ENCODE measurements around the gene DAP.

Gene DAP

GRCh38 chr5:10728679-10729078 is 32.4 kb downstream of the DAP start:
- peaks cover 12 to 42% of the 10 kb centered on the region in 2 donors for H3K36me3 ChIP-seq (replicated peaks in 1 of 2; ENCODE audit: control insufficient read depth in 2 of 2, insufficient read depth in 2 of 2, low read length in 2 of 2)
- no peak for DNase-seq (ENCODE audit: low spot score)
- H3K18ac ChIP-seq (ENCODE audit: low read length): no peak overlapping the region
- no peak overlapping the region for H3K4ac ChIP-seq (ENCODE audit: low read length)
- no peak overlapping the region for H3K4me3 ChIP-seq (ENCODE audit: low read length in 2 of 2)
- no peak overlapping the region for H2BK12ac ChIP-seq (ENCODE audit: low read length)
- no peak overlapping the region for H3K14ac ChIP-seq (ENCODE audit: low read length)
- H2BK15ac ChIP-seq (ENCODE audit: low read length): no peak overlapping the region
- H3K23ac ChIP-seq (ENCODE audit: low read depth, low read length, poor library complexity): no peak overlapping the region
- H3K27me3 ChIP-seq (ENCODE audit: control insufficient read depth in 3 of 3, insufficient read depth in 3 of 3, low read depth in 1 of 3, low read length in 3 of 3): no peaks in the 10 kb centered on the region
- peaks cover 0 to 7% of the 10 kb centered on the region in 2 donors for H3K4me1 ChIP-seq (ENCODE audit: control insufficient read depth in 2 of 2, insufficient read depth in 1 of 2, low read depth in 1 of 2, low read length in 2 of 2)
- H3K4me2 ChIP-seq (ENCODE audit: insufficient read depth, low read length, poor library complexity, severe bottlenecking): no peak overlapping the region
- H2AK5ac ChIP-seq (ENCODE audit: low read depth, low read length): no peak overlapping the region
- no peak overlapping the region for H4K91ac ChIP-seq (ENCODE audit: low read depth, low read length, poor library complexity)
- no peak overlapping the region for H2BK120ac ChIP-seq (ENCODE audit: low read depth, low read length)
- no peak overlapping the region for H2BK5ac ChIP-seq (ENCODE audit: low read length)
- no peaks in the 10 kb centered on the region for H3K9me3 ChIP-seq (replicated peaks in 1 of 2; ENCODE audit: control insufficient read depth in 2 of 2, insufficient read depth in 1 of 2, low read depth in 1 of 2, low read length in 2 of 2)
- no peak overlapping the region for H4K8ac ChIP-seq (ENCODE audit: low read depth, low read length)
- H3K79me1 ChIP-seq (ENCODE audit: low read depth, low read length): no peaks in the 10 kb centered on the region
- WGBS, 2 donors (ENCODE audit: extremely low coverage in 2 of 2, insufficient read length in 2 of 2, insufficient replicate concordance in 1 of 2): no CpG with 5 or more reads among the region's 6 CpGs
- H3K27ac ChIP-seq (replicated peaks; ENCODE audit: low read length): no peak overlapping the region
- H2AFZ ChIP-seq (ENCODE audit: low read length): no peak overlapping the region
- no peak overlapping the region for H3K9ac ChIP-seq (ENCODE audit: low read depth, low read length, poor library complexity)

GRCh38 chr5:10727861-10728260 is 33.2 kb downstream of the DAP start:
- no peaks in the 10 kb centered on the region for H3K9me3 ChIP-seq (replicated peaks in 1 of 2; ENCODE audit: control insufficient read depth in 2 of 2, insufficient read depth in 1 of 2, low read depth in 1 of 2, low read length in 2 of 2)
- no peak overlapping the region for H3K23ac ChIP-seq (ENCODE audit: low read depth, low read length, poor library complexity)
- no peak overlapping the region for H3K18ac ChIP-seq (ENCODE audit: low read length)
- no peak overlapping the region for H4K91ac ChIP-seq (ENCODE audit: low read depth, low read length, poor library complexity)
- H3K14ac ChIP-seq (ENCODE audit: low read length): no peak overlapping the region
- no peak overlapping the region for H2BK120ac ChIP-seq (ENCODE audit: low read depth, low read length)
- no peaks in the 10 kb centered on the region for H3K27me3 ChIP-seq (ENCODE audit: control insufficient read depth in 3 of 3, insufficient read depth in 3 of 3, low read depth in 1 of 3, low read length in 3 of 3)
- H3K4ac ChIP-seq (ENCODE audit: low read length): no peak overlapping the region
- H2BK15ac ChIP-seq (ENCODE audit: low read length): no peak overlapping the region
- no CpG with 5 or more reads among the region's 3 CpGs for WGBS, 2 donors (ENCODE audit: extremely low coverage in 2 of 2, insufficient read length in 2 of 2, insufficient replicate concordance in 1 of 2)
- H3K79me1 ChIP-seq (ENCODE audit: low read depth, low read length): no peaks in the 10 kb centered on the region
- H3K36me3 ChIP-seq (replicated peaks in 1 of 2; ENCODE audit: control insufficient read depth in 2 of 2, insufficient read depth in 2 of 2, low read length in 2 of 2): peaks cover 12 to 35% of the 10 kb centered on the region in 2 donors
- no peak overlapping the region for H2BK5ac ChIP-seq (ENCODE audit: low read length)
- H3K4me2 ChIP-seq (ENCODE audit: insufficient read depth, low read length, poor library complexity, severe bottlenecking): no peak overlapping the region
- H4K8ac ChIP-seq (ENCODE audit: low read depth, low read length): no peak overlapping the region
- no peak overlapping the region for H3K4me3 ChIP-seq (ENCODE audit: low read length in 2 of 2)
- no peak for DNase-seq (ENCODE audit: low spot score)
- H3K4me1 ChIP-seq (ENCODE audit: control insufficient read depth in 2 of 2, insufficient read depth in 1 of 2, low read depth in 1 of 2, low read length in 2 of 2): peaks cover 0 to 7% of the 10 kb centered on the region in 2 donors
- no peak overlapping the region for H2BK12ac ChIP-seq (ENCODE audit: low read length)
- no peak overlapping the region for H2AK5ac ChIP-seq (ENCODE audit: low read depth, low read length)
- no peak overlapping the region for H3K27ac ChIP-seq (replicated peaks; ENCODE audit: low read length)
- no peak overlapping the region for H2AFZ ChIP-seq (ENCODE audit: low read length)
- H3K9ac ChIP-seq (ENCODE audit: low read depth, low read length, poor library complexity): no peak overlapping the region

GRCh38 chr5:10726913-10727517 is 34.0 kb downstream of the DAP start:
- no peak overlapping the region for H3K4me3 ChIP-seq (ENCODE audit: low read length in 2 of 2)
- no peak overlapping the region for H3K14ac ChIP-seq (ENCODE audit: low read length)
- no CpG with 5 or more reads among the region's 8 CpGs for WGBS, 2 donors (ENCODE audit: extremely low coverage in 2 of 2, insufficient read length in 2 of 2, insufficient replicate concordance in 1 of 2)
- no peak for DNase-seq (ENCODE audit: low spot score)
- no peak overlapping the region for H2BK5ac ChIP-seq (ENCODE audit: low read length)
- H3K23ac ChIP-seq (ENCODE audit: low read depth, low read length, poor library complexity): no peak overlapping the region
- no peak overlapping the region for H2BK15ac ChIP-seq (ENCODE audit: low read length)
- peaks cover 0 to 7% of the 10 kb centered on the region in 2 donors for H3K4me1 ChIP-seq (ENCODE audit: control insufficient read depth in 2 of 2, insufficient read depth in 1 of 2, low read depth in 1 of 2, low read length in 2 of 2)
- no peak overlapping the region for H3K4ac ChIP-seq (ENCODE audit: low read length)
- peaks cover 10 to 26% of the 10 kb centered on the region in 2 donors for H3K36me3 ChIP-seq (replicated peaks in 1 of 2; ENCODE audit: control insufficient read depth in 2 of 2, insufficient read depth in 2 of 2, low read length in 2 of 2)
- H2BK120ac ChIP-seq (ENCODE audit: low read depth, low read length): no peak overlapping the region
- H2BK12ac ChIP-seq (ENCODE audit: low read length): no peak overlapping the region
- no peak overlapping the region for H3K4me2 ChIP-seq (ENCODE audit: insufficient read depth, low read length, poor library complexity, severe bottlenecking)
- H2AK5ac ChIP-seq (ENCODE audit: low read depth, low read length): no peak overlapping the region
- H4K91ac ChIP-seq (ENCODE audit: low read depth, low read length, poor library complexity): no peak overlapping the region
- no peaks in the 10 kb centered on the region for H3K27me3 ChIP-seq (ENCODE audit: control insufficient read depth in 3 of 3, insufficient read depth in 3 of 3, low read depth in 1 of 3, low read length in 3 of 3)
- no peak overlapping the region for H3K27ac ChIP-seq (replicated peaks; ENCODE audit: low read length)
- H3K79me1 ChIP-seq (ENCODE audit: low read depth, low read length): no peaks in the 10 kb centered on the region
- no peak overlapping the region for H2AFZ ChIP-seq (ENCODE audit: low read length)
- H3K18ac ChIP-seq (ENCODE audit: low read length): peak overlapping the region; percentile 5
- H4K8ac ChIP-seq (ENCODE audit: low read depth, low read length): no peak overlapping the region
- H3K9ac ChIP-seq (ENCODE audit: low read depth, low read length, poor library complexity): no peak overlapping the region
- H3K9me3 ChIP-seq (replicated peaks in 1 of 2; ENCODE audit: control insufficient read depth in 2 of 2, insufficient read depth in 1 of 2, low read depth in 1 of 2, low read length in 2 of 2): no peaks in the 10 kb centered on the region

GRCh38 chr5:10726179-10726912 is 34.7 kb downstream of the DAP start:
- no peak overlapping the region for H3K27ac ChIP-seq (replicated peaks; ENCODE audit: low read length)
- peak overlapping the region; percentile 20 for H3K18ac ChIP-seq (ENCODE audit: low read length)
- no peaks in the 10 kb centered on the region for H3K79me1 ChIP-seq (ENCODE audit: low read depth, low read length)
- H2BK120ac ChIP-seq (ENCODE audit: low read depth, low read length): no peak overlapping the region
- H4K91ac ChIP-seq (ENCODE audit: low read depth, low read length, poor library complexity): no peak overlapping the region
- peaks cover 9 to 23% of the 10 kb centered on the region in 2 donors for H3K36me3 ChIP-seq (replicated peaks in 1 of 2; ENCODE audit: control insufficient read depth in 2 of 2, insufficient read depth in 2 of 2, low read length in 2 of 2)
- no peak overlapping the region for H3K4ac ChIP-seq (ENCODE audit: low read length)
- H2AFZ ChIP-seq (ENCODE audit: low read length): no peak overlapping the region
- H2BK12ac ChIP-seq (ENCODE audit: low read length): no peak overlapping the region
- H2AK5ac ChIP-seq (ENCODE audit: low read depth, low read length): no peak overlapping the region
- no peak overlapping the region for H3K23ac ChIP-seq (ENCODE audit: low read depth, low read length, poor library complexity)
- no peak for DNase-seq (ENCODE audit: low spot score)
- no peak overlapping the region for H3K4me2 ChIP-seq (ENCODE audit: insufficient read depth, low read length, poor library complexity, severe bottlenecking)
- H3K27me3 ChIP-seq (ENCODE audit: control insufficient read depth in 3 of 3, insufficient read depth in 3 of 3, low read depth in 1 of 3, low read length in 3 of 3): no peaks in the 10 kb centered on the region
- no peak overlapping the region for H2BK15ac ChIP-seq (ENCODE audit: low read length)
- no CpG with 5 or more reads among the region's 10 CpGs for WGBS, 2 donors (ENCODE audit: extremely low coverage in 2 of 2, insufficient read length in 2 of 2, insufficient replicate concordance in 1 of 2)
- no peak overlapping the region for H3K9ac ChIP-seq (ENCODE audit: low read depth, low read length, poor library complexity)
- H3K14ac ChIP-seq (ENCODE audit: low read length): no peak overlapping the region
- H3K9me3 ChIP-seq (replicated peaks in 1 of 2; ENCODE audit: control insufficient read depth in 2 of 2, insufficient read depth in 1 of 2, low read depth in 1 of 2, low read length in 2 of 2): no peaks in the 10 kb centered on the region
- H3K4me3 ChIP-seq (ENCODE audit: low read length in 2 of 2): no peak overlapping the region
- H4K8ac ChIP-seq (ENCODE audit: low read depth, low read length): no peak overlapping the region
- peaks cover 0 to 7% of the 10 kb centered on the region in 2 donors for H3K4me1 ChIP-seq (ENCODE audit: control insufficient read depth in 2 of 2, insufficient read depth in 1 of 2, low read depth in 1 of 2, low read length in 2 of 2)
- H2BK5ac ChIP-seq (ENCODE audit: low read length): no peak overlapping the region
